B cell (primary cell): Measurements from ENCODE around the gene TMPRSS11E. TPM values are rescaled to one million over a fixed set of nuclear protein-coding genes. Genes with fewer than 3 reads are reported as not detected.

ENCODE experiments used
- polyA plus RNA-seq: library from polyadenylated mRNA; depleted of rRNA; stranded (reverse); fragments of >200 nt; gene quantifications from 2 replicates; pipeline ENCODE4 v1.2.3, GENCODE V29; 2012
- total RNA-seq, 2 donors: library from RNA; stranded (reverse); fragments of 120-200 nt in 1 of 2; gene quantifications; 1 replicate in 1 of 2; 2 replicates in 1 of 2; pipeline versions ENCODE4 v1.2.3 to v1.2.4, GENCODE V29; 2013 to 2022

Gene TMPRSS11E
- total and polyA plus RNA-seq, 2 donors (not counting 1 experiment from before 2014, with no cell fraction given), result 0.06 TPM; not detected in 1

Other genes starting within 250 kb of the TMPRSS11E start
- gene TMPRSS11B, start 201.8 kb upstream of the TMPRSS11E start, total RNA-seq, result not detected in 2 replicates
- gene TMPRSS11B, start 201.8 kb upstream of the TMPRSS11E start, polyA plus RNA-seq, result not detected in 2 replicates
- 175 and 179 TPM in 2 replicates for gene YTHDC1, start 97.4 kb upstream of the TMPRSS11E start, total RNA-seq
- gene YTHDC1, start 97.4 kb upstream of the TMPRSS11E start, polyA plus RNA-seq, result 26.9 and 61.7 TPM in 2 replicates
- 0.41 and 0.52 TPM in 2 replicates for gene UGT2B17, start 128.9 kb downstream of the TMPRSS11E start, total RNA-seq
- gene UGT2B17, start 128.9 kb downstream of the TMPRSS11E start, polyA plus RNA-seq, result 0.26 TPM in 1 of 2 replicates, not detected in the other
- not detected in 2 replicates for gene UGT2B15, start 223.2 kb downstream of the TMPRSS11E start, total RNA-seq
- gene UGT2B15, start 223.2 kb downstream of the TMPRSS11E start, polyA plus RNA-seq, result not detected in 2 replicates